Stimulated activated CD8-positive, alpha-beta memory T cell treated with anti-CD3 and anti-CD28 coated beads, Interleukin-7, amount 100 ng/mL, for 48 hours (primary cell): ENCODE data around the gene CD300E.
"Not testable (repeated sequence)": the region's sequence is repeated elsewhere in the genome, so short reads cannot be mapped to it uniquely, and the experiment has no call there.

Source experiments
- DNase-seq, 2 donors: peaks; one replicate each; pipeline ENCODE4 v3.0.0-alpha.2; 2020; ENCODE audit warnings: low read depth in 1 of 2; ENCODE audit errors: extremely low read depth in 1 of 2

The CD300E gene

GRCh38 chr17:74636541-74637085 is 13.1 kb upstream of the CD300E start:
- not testable (repeated sequence) for DNase-seq

GRCh38 chr17:74635418-74635817 is 11.9 kb upstream of the CD300E start:
- no peak for DNase-seq

GRCh38 chr17:74633326-74633725 is 9.8 kb upstream of the CD300E start:
- DNase-seq: no peak

GRCh38 chr17:74632617-74633016 is 9.1 kb upstream of the CD300E start:
- DNase-seq: no peak

GRCh38 chr17:74631468-74632450 is 8.2 kb upstream of the CD300E start:
- no peak for DNase-seq

- not testable (repeated sequence) for DNase-seq
Observed at GRCh38 chr17:74630251-74630650, 6.7 kb upstream of the CD300E start.

GRCh38 chr17:74625661-74626060 is 2.1 kb upstream of the CD300E start:
- no peak for DNase-seq

GRCh38 chr17:74624131-74624530 is 593 bp upstream of the CD300E start:
- no peak for DNase-seq

- no peak for DNase-seq
Observed at GRCh38 chr17:74619077-74619673, 4.4 kb downstream of the CD300E start.

- no peak for DNase-seq
Observed at GRCh38 chr17:74618451-74618850, 5.1 kb downstream of the CD300E start.

GRCh38 chr17:74616696-74617095 is 6.8 kb downstream of the CD300E start:
- no peak for DNase-seq

- no peak for DNase-seq
Observed at GRCh38 chr17:74612046-74612445, 11.5 kb downstream of the CD300E start.

GRCh38 chr17:74610108-74610507 is 13.4 kb downstream of the CD300E start:
- DNase-seq: no peak

- DNase-seq: no peak
Observed at GRCh38 chr17:74608511-74608910, 15.0 kb downstream of the CD300E start.

- DNase-seq: no peak
Observed at GRCh38 chr17:74607221-74607620, 16.3 kb downstream of the CD300E start.

- DNase-seq: no peak
Observed at GRCh38 chr17:74606050-74606449, 17.5 kb downstream of the CD300E start.

GRCh38 chr17:74605361-74605760 is 18.2 kb downstream of the CD300E start:
- DNase-seq: no peak

- DNase-seq: no peak
Observed at GRCh38 chr17:74604761-74605160, 18.8 kb downstream of the CD300E start.

- DNase-seq: no peak
Observed at GRCh38 chr17:74604200-74604599, 19.3 kb downstream of the CD300E start.

GRCh38 chr17:74603746-74604145 is 19.8 kb downstream of the CD300E start:
- no peak for DNase-seq

GRCh38 chr17:74603037-74603635 is 20.4 kb downstream of the CD300E start:
- DNase-seq: no peak
